ENCODE data around the gene EFNA5.

- TF ChIP-seq POLR2A (IDR thresholded peaks at IDR 0.05) = no peak
- no peak for TF ChIP-seq CTCF (IDR thresholded peaks at IDR 0.05)
- TF ChIP-seq EP300 (IDR thresholded peaks at IDR 0.05) = no peak
Measured at GRCh38 chr5:107636068-107636467, 34.7 kb downstream of the EFNA5 start.

Data from suprapubic skin (tissue), 3 donors.